ENCODE data around the gene ZNF598. TPM values are rescaled to one million over a fixed set of nuclear protein-coding genes. Genes with fewer than 3 reads are reported as not detected.

ZNF598 gene
- total RNA-seq, 4 donors from 2014 or later, result 37.0 to 83.1 (median 49.2) TPM

DNA sequence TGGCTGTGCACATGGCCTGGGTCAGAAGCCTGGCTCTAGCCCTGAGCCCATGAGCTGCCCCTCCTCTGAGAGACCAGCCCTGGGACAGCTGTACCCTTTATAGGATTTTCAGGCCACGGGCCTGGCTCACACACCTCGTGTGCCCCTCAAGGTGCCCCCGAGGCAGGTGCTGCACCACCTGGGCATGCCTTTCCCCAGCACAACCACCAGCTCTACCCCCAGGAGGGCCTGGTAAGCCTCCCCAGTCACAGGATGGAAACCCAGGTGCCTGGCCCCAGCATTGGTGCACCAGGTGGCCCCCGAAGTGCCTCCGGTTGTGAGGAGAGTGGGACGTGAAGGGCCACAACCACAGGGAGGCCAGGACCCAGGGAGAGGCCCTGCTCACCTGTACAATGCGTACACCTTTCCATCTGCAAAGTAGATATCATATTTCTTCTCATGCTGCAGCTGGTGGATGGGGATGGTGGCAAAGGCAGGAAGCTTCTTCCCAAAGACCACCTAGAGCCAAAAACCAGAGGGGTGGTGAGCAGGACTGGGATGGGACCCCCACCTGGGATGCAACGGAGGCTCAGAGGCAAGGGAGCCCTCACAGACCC is 6.3 kb downstream of the ZNF598 start:
- 85 to 94% methylated on average over 6 to 8 of the region's 8 CpGs for WGBS, 2 donors
- H3K4me1 ChIP-seq, result peaks cover 4 to 54% (median 46%) of the 10 kb centered on the region in 4 donors
- H3K36me3 ChIP-seq, result peaks cover 18 to 53% (median 23%) of the 10 kb centered on the region in 3 donors
- H3K9me3 ChIP-seq, result no peaks in the 10 kb centered on the region
- no peak overlapping the region for H3K4me3 ChIP-seq
- TF ChIP-seq, protein P1, sequence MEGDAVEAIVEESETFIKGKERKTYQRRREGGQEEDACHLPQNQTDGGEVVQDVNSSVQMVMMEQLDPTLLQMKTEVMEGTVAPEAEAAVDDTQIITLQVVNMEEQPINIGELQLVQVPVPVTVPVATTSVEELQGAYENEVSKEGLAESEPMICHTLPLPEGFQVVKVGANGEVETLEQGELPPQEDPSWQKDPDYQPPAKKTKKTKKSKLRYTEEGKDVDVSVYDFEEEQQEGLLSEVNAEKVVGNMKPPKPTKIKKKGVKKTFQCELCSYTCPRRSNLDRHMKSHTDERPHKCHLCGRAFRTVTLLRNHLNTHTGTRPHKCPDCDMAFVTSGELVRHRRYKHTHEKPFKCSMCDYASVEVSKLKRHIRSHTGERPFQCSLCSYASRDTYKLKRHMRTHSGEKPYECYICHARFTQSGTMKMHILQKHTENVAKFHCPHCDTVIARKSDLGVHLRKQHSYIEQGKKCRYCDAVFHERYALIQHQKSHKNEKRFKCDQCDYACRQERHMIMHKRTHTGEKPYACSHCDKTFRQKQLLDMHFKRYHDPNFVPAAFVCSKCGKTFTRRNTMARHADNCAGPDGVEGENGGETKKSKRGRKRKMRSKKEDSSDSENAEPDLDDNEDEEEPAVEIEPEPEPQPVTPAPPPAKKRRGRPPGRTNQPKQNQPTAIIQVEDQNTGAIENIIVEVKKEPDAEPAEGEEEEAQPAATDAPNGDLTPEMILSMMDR (IDR thresholded peaks at IDR 0.05), result no peak
- TF ChIP-seq POLR2A (IDR thresholded peaks at IDR 0.05), result no peak
- TF ChIP-seq EP300 (IDR thresholded peaks at IDR 0.05), result no peak
- H3K27ac ChIP-seq, result peak overlapping the region in 2 of 4 donors; percentile 46 to 92
- DNase-seq (ENCODE audit: low spot score in 2 of 2), result no peak
- H3K27me3 ChIP-seq, result no peaks in the 10 kb centered on the region

GRCh38 chr16:2002406-2003230 is 7.0 kb downstream of the ZNF598 start:
- Histone ChIP-seq H3K36me3 (peaks cover 20 to 60% (median 23%) of the 10 kb centered on the region in 3 donors), H3K27me3 (no peaks in the 10 kb centered on the region), H3K9me3 (no peaks in the 10 kb centered on the region), H3K4me3 (no peak overlapping the region), H3K4me1 (peaks cover 0 to 47% (median 39%) of the 10 kb centered on the region in 4 donors), H3K27ac (no peak overlapping the region)
- 90% methylated on average over 29 to 34 of the region's 47 CpGs for WGBS, 2 donors
- no peak for DNase-seq (ENCODE audit: low spot score in 2 of 2)
- no peak for TF ChIP-seq POLR2A (IDR thresholded peaks at IDR 0.05)
- TF ChIP-seq EP300 (IDR thresholded peaks at IDR 0.05), result no peak

GRCh38 chr16:2001456-2002355 is 7.9 kb downstream of the ZNF598 start:
- no peak for DNase-seq (ENCODE audit: low spot score in 2 of 2)
- 93 to 95% methylated on average over 46 to 52 of the region's 53 CpGs for whole genome bisulfite sequencing, 2 donors
- no peaks in the 10 kb centered on the region for H3K27me3 ChIP-seq
- no peak overlapping the region for H3K27ac ChIP-seq
- H3K4me1 ChIP-seq, result peaks cover 0 to 38% (median 30%) of the 10 kb centered on the region in 4 donors
- no peaks in the 10 kb centered on the region for H3K9me3 ChIP-seq
- no peak overlapping the region for H3K4me3 ChIP-seq
- TF ChIP-seq POLR2A (IDR thresholded peaks at IDR 0.05), result no peak
- TF ChIP-seq, protein P1 (IDR thresholded peaks at IDR 0.05), result no peak
- no peak for TF ChIP-seq EP300 (IDR thresholded peaks at IDR 0.05)
- peaks cover 20 to 69% (median 23%) of the 10 kb centered on the region in 3 donors for H3K36me3 ChIP-seq

DNA sequence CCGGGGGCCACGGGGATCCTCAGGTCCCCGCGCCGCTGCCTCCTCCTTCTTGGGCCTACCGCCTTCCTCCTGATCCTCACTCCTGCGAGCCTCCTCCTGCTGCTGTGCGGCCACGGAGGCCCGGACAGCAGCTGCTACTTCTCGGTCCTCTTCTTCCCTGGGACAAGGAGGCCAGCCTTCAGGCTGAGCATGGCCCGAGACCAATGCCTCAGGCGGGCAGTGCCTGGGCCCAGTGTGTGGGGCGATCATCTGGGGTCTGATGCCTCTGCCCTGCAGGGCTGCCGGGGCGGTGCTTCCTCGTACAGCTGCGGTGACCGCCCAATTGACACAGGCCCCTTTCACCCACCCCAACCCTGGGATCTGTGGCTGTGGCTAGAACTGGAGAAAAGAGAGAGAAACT is 8.6 kb downstream of the ZNF598 start:
- H3K27me3 ChIP-seq, result no peaks in the 10 kb centered on the region
- 90 to 97% methylated on average over 11 to 19 of the region's 19 CpGs for WGBS, 2 donors
- TF ChIP-seq POLR2A (IDR thresholded peaks at IDR 0.05), result no peak
- TF ChIP-seq EP300 (IDR thresholded peaks at IDR 0.05), result no peak
- TF ChIP-seq, protein P1 (IDR thresholded peaks at IDR 0.05), result no peak
- peaks cover 20 to 76% (median 23%) of the 10 kb centered on the region in 3 donors for H3K36me3 ChIP-seq
- peaks cover 0 to 31% (median 24%) of the 10 kb centered on the region in 4 donors for H3K4me1 ChIP-seq
- H3K27ac ChIP-seq, result no peak overlapping the region
- H3K9me3 ChIP-seq, result no peaks in the 10 kb centered on the region
- no peak for DNase-seq (ENCODE audit: low spot score in 2 of 2)
- no peak overlapping the region for H3K4me3 ChIP-seq

DNA sequence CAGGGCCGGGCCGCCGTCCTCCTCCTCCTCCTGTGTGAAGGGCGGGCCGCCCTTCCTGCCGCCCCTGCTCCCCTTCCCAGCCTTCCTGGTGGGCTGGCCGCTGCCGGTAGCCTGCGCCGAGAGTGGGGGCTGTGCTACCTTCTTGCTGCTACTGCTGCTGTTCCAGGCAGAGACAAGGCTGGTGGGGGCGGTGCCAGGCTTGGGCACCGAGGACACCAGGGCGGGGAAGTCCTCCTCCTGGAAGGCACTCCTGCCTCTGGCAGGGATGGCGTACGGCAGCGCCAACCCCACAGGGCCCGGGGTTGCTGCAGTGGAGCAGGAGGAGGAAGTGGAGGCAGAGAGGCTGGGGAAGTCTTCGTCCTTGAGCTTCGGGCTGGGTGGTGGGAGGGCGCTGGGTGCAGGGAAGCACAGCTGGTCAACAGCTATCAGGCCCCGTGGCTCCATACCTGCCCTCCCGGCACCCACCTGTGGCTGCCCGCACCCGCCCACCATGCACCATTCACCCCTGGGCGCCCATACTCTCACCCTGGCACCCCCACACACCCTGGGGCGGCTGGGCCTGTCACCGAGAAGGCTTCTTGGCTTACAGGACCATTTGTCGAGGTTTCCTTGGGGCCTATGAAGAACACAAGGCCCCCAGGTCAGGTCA is 9.6 kb downstream of the ZNF598 start:
- WGBS, 2 donors, result 89 to 90% methylated on average over 23 of the region's 28 CpGs
- H3K36me3 ChIP-seq, result peaks cover 20 to 78% (median 23%) of the 10 kb centered on the region in 3 donors

More for the DNA sequence above, 9.6 kb downstream of the ZNF598 start:
- Histone ChIP-seq H3K4me1 (peaks cover 0 to 21% (median 14%) of the 10 kb centered on the region in 4 donors), H3K27me3 (no peaks in the 10 kb centered on the region), H3K4me3 (no peak overlapping the region), H3K9me3 (no peaks in the 10 kb centered on the region), H3K27ac (no peak overlapping the region)
- no peak for DNase-seq (ENCODE audit: low spot score in 2 of 2)
- TF ChIP-seq POLR2A (IDR thresholded peaks at IDR 0.05), result no peak
- no peak for TF ChIP-seq EP300 (IDR thresholded peaks at IDR 0.05)
- TF ChIP-seq, protein P1 (IDR thresholded peaks at IDR 0.05), result no peak
